ENCODE data around the gene BRWD1. TPM values are rescaled to one million over a fixed set of nuclear protein-coding genes. Genes with fewer than 3 reads are reported as not detected.

Gene BRWD1
- total and polyA plus RNA-seq, 2 of the 8 experiments (the other 6 are each of a cell fraction or from before 2014, with no cell fraction given), result 9.3 to 45.2 TPM

DNA sequence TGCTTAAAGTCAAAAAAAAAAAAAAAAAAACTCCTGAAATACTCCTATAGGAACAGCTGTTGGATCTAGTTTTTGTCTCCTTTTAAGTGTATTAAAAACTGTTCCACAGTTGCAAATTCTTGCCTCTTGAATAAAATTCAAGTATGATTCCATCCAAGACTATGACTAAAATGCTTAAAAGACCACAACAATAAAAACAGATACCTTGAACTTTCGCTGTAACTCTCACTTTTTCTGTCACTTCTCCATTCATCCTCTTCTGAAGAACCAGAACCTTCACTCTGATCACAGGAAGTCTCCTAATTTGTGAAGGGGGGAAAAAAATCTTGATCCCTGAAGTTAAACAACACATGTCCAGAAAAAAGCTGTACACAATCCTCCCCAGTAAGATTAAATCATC lies 75.2 kb downstream of the BRWD1 start:
- H3K14ac ChIP-seq (ENCODE audit: insufficient read length), result no peak overlapping the region
- H4K8ac ChIP-seq (ENCODE audit: extremely low read depth, insufficient read depth, low read length), result no peak overlapping the region
- H2AK5ac ChIP-seq (ENCODE audit: low read depth, low read length), result no peak overlapping the region
- POLR2A ChIA-PET (ENCODE audit: partially characterized antibody), result interaction anchor here (1.2 kb wide), 1 partner anchor 27 kb away, joined by 3 read pairs; no protein-coding TSS in a partner anchor
- no peak overlapping the region for H2BK12ac ChIP-seq (ENCODE audit: low read depth, low read length)
- H3K56ac ChIP-seq (replicated peaks; ENCODE audit: insufficient read length, low read depth, low read length), result no peak overlapping the region
- H3K4me2 ChIP-seq (ENCODE audit: insufficient read depth in 1 of 2, low read depth in 2 of 2, low read length in 2 of 2), result no peak overlapping the region
- FAIRE-seq, result no peak
- H3K4me1 ChIP-seq (replicated peaks in 1 of 4; ENCODE audit: control insufficient read depth in 3 of 4, insufficient read depth in 4 of 4, low read length in 3 of 4), result no peaks in the 10 kb centered on the region
- TF ChIP-seq POLR2A (IDR thresholded peaks at IDR 0.05; ENCODE audit: control extremely low read depth in 1 of 2, low read depth in 2 of 2, low read length in 2 of 2) (no peak), EP300 (IDR thresholded peaks at IDR 0.05; ENCODE audit: borderline replicate concordance in 1 of 2, low read depth in 2 of 2, low read length in 2 of 2) (no peak), SIRT6 (IDR thresholded peaks at IDR 0.05; ENCODE audit: low read length) (no peak), SRF (IDR thresholded peaks at IDR 0.05; ENCODE audit: low read depth, low read length) (no peak), FOSL1 (IDR thresholded peaks at IDR 0.05; ENCODE audit: insufficient read depth, low read depth, low read length) (no peak), NRF1 (IDR thresholded peaks at IDR 0.05; ENCODE audit: low read depth, low read length) (no peak), SAP30 (IDR thresholded peaks at IDR 0.05; ENCODE audit: insufficient read depth, insufficient replicate concordance, low read length) (no peak), POU5F1 (IDR thresholded peaks at IDR 0.05; ENCODE audit: low read depth, low read length) (no peak), BRCA1 (IDR thresholded peaks at IDR 0.05; ENCODE audit: low read depth, low read length) (no peak), SIX5 (IDR thresholded peaks at IDR 0.05; ENCODE audit: low read depth, low read length) (no peak), HDAC2 (IDR thresholded peaks at IDR 0.05; ENCODE audit: borderline replicate concordance in 1 of 2, low read depth in 2 of 2, low read length in 2 of 2) (no peak), TCF12 (IDR thresholded peaks at IDR 0.05; ENCODE audit: low read depth, low read length) (no peak), RNF2 (IDR thresholded peaks at IDR 0.05; ENCODE audit: borderline replicate concordance, low read depth, low read length, missing control alignments, poor library complexity, severe bottlenecking) (no peak), HDAC6 (IDR thresholded peaks at IDR 0.05; ENCODE audit: low read depth, low read length) (no peak)
- H3K36me3 ChIP-seq (ENCODE audit: control insufficient read depth in 2 of 4, insufficient read depth in 4 of 4, low read length in 3 of 4), result peaks cover 9 to 63% (median 30%) of the 10 kb centered on the region in 4 experiments
- H2BK5ac ChIP-seq (ENCODE audit: low read depth, low read length), result no peak overlapping the region
- peaks cover 1 to 6% of the 10 kb centered on the region in 2 experiments for H4K20me1 ChIP-seq (replicated peaks in 1 of 2; ENCODE audit: control insufficient read depth in 1 of 2, insufficient read depth in 2 of 2, low read length in 2 of 2)
- H2BK15ac ChIP-seq (ENCODE audit: low read length), result no peak overlapping the region
- H3K27me3 ChIP-seq (replicated peaks in 1 of 4; ENCODE audit: control insufficient read depth in 3 of 4, extremely low read depth in 1 of 4, insufficient read depth in 3 of 4, low read length in 3 of 4), result no peaks in the 10 kb centered on the region
- no peak overlapping the region for H4K91ac ChIP-seq (replicated peaks; ENCODE audit: insufficient read length, low read length)
- no peak overlapping the region for H3K4me3 ChIP-seq (ENCODE audit: extremely low read depth in 1 of 4, insufficient read depth in 2 of 4, low read depth in 3 of 4, low read length in 4 of 4)
- H3K4ac ChIP-seq (replicated peaks; ENCODE audit: insufficient read length, low read depth, low read length), result no peak overlapping the region
- peaks cover 2% of the 10 kb centered on the region; the same call in 1 of the 2 replicates for H3K79me1 ChIP-seq (ENCODE audit: low read depth, low read length)
- H3K27ac ChIP-seq (ENCODE audit: low read depth, low read length), result no peak overlapping the region
- no peak overlapping the region for H3K23ac ChIP-seq (ENCODE audit: insufficient read length)
- 0 out of 4 replicates have a peak, but pooled peaks cover 0 to 3% of the 10 kb centered on the region in 2 experiments for H3K79me2 ChIP-seq (ENCODE audit: control insufficient read depth in 1 of 2, insufficient read depth in 2 of 2, low read length in 2 of 2)
- no peaks in the 10 kb centered on the region for H3K23me2 ChIP-seq (ENCODE audit: low read depth, low read length)
- CTCF ChIA-PET (ENCODE audit: partially characterized antibody), result no interaction called here
- H2BK120ac ChIP-seq (replicated peaks; ENCODE audit: low read depth, low read length), result no peak overlapping the region
- no peak overlapping the region for H4K5ac ChIP-seq (ENCODE audit: insufficient read length, low read depth, low read length)
- no peak for DNase-seq (ENCODE audit: low read depth in 1 of 2, low spot score in 2 of 2)
- H3K18ac ChIP-seq (ENCODE audit: extremely low read depth, low read length), result no peak overlapping the region
- no peak overlapping the region for H2BK20ac ChIP-seq (ENCODE audit: low read length)
- no peak overlapping the region for H2AFZ ChIP-seq (ENCODE audit: low read length)
- no peaks in the 10 kb centered on the region for H3K9me3 ChIP-seq (ENCODE audit: insufficient read depth in 2 of 2, low read depth in 1 of 2, low read length in 1 of 2)
- H3K9ac ChIP-seq (replicated peaks in 1 of 4; ENCODE audit: extremely low read depth in 1 of 4, low read depth in 3 of 4, low read length in 3 of 4), result no peak overlapping the region
- 100% methylated on average over 1 of the region's 1 CpG; no CpG with 5 or more reads in 1 of the 2 experiments for WGBS, 2 experiments (ENCODE audit: extremely low coverage in 1 of 2, insufficient coverage in 1 of 2, insufficient read length in 1 of 2, insufficient replicate concordance in 2 of 2, low coverage in 1 of 2, low lambda C conversion rate in 2 of 2, missing lambda C conversion rate in 1 of 2)

All from H1 (cell line).